GM12878 (cell line): ENCODE results near the gene TMEM19. TPM values are rescaled to one million over a fixed set of nuclear protein-coding genes. Genes with fewer than 3 reads are reported as not detected.

Experiments used
- ATAC-seq: fragments of 200-7000 bp; cut with Tn5 transposase; 3 replicates; pipeline ENCODE4 v1.9.1; 2020; ENCODE audit warnings: mild to moderate bottlenecking, moderate library complexity
- BruUV-seq: library from RNA; stranded (reverse); fragments of 400-500 nt; replicated peaks from 2 replicates; lab custom pipeline; 2021; lab: Mats Ljungman, UMichigan
- CTCF ChIA-PET: fragments of 300-600 bp; sonication (Branson Sonifier 250); formaldehyde crosslinking; extraction: SDS; loops from one replicate; lab custom pipeline; 2021; ENCODE audit warnings: inconsistent platforms; lab: Yijun Ruan, JAX
- POLR2A ChIA-PET: fragments of 350-600 bp; formaldehyde crosslinking; extraction: SDS; loops from one replicate; lab custom pipeline; 2021; ENCODE audit warnings: inconsistent platforms; lab: Charles Lee
- RAD21 ChIA-PET: fragments of 300-600 bp; sonication (Branson Sonifier 250); formaldehyde crosslinking; loops from one replicate; lab custom pipeline; 2023; ENCODE audit warnings: antibody characterized with exemption; ENCODE audit not compliant: unreplicated experiment; lab: Charles Lee
- SMC1A ChIA-PET: fragments of 300-600 bp; sonication (Branson Sonifier 250); formaldehyde crosslinking; loops from one replicate; lab custom pipeline; 2023; ENCODE audit not compliant: unreplicated experiment, uncharacterized antibody; lab: Charles Lee
- DNase-seq: peaks from one replicate; pipeline ENCODE4 v3.0.0-alpha.2; 2011; ENCODE audit warnings: low read depth, low spot score
- FAIRE-seq: peaks from 3 replicates; lab custom pipeline; 2011; peaks lifted over from hg19 to GRCh38; lab: Jason Lieb, UNC
- H2AFZ ChIP-seq: 2 replicates; pipeline ENCODE4 v1.6.0; 2011; ENCODE audit warnings: low read depth, low read length, control low read depth; ENCODE audit not compliant: control insufficient read depth
- H3K27ac ChIP-seq: 2 replicates; pipeline ENCODE4 v1.5.1; 2011; ENCODE audit warnings: control low read depth; ENCODE audit not compliant: control insufficient read depth, insufficient read depth
- H3K27me3 ChIP-seq, 2 experiments: replicated peaks in 1 of 2; 2 replicates each; pipeline versions ENCODE4 v1.6.0 to v1.6.1; 2011; ENCODE audit warnings: low read length in 1 of 2; ENCODE audit not compliant: control insufficient read depth in 2 of 2, insufficient read depth in 2 of 2
- H3K36me3 ChIP-seq, 2 experiments: 2 replicates each; pipeline ENCODE4 v1.5.1; 2011; ENCODE audit warnings: low read length in 1 of 2; ENCODE audit not compliant: control insufficient read depth in 2 of 2, insufficient read depth in 2 of 2
- H3K4me1 ChIP-seq: 2 replicates; pipeline ENCODE4 v1.6.1; 2011; ENCODE audit warnings: mild to moderate bottlenecking, low read length, moderate library complexity, mixed read lengths; ENCODE audit not compliant: control insufficient read depth, insufficient read depth
- H3K4me2 ChIP-seq: 2 replicates; pipeline ENCODE4 v1.6.0; 2011; ENCODE audit warnings: control low read depth; ENCODE audit not compliant: control insufficient read depth, insufficient read depth
- H3K4me3 ChIP-seq: fragments of 200-600 bp; sonication (generic); 2 replicates; pipeline ENCODE4 v1.5.1; 2016
- H3K79me2 ChIP-seq: 2 replicates; pipeline ENCODE4 v1.6.0; 2011; ENCODE audit warnings: low read length; ENCODE audit not compliant: control insufficient read depth, insufficient read depth
- H3K9ac ChIP-seq: 2 replicates; pipeline ENCODE4 v1.8.0; 2011; ENCODE audit warnings: low read length, control low read depth, mixed read lengths; ENCODE audit not compliant: control insufficient read depth, insufficient read depth
- H3K9me3 ChIP-seq: replicated peaks from 3 replicates; pipeline ENCODE4 v1.5.1; 2011; ENCODE audit warnings: mild to moderate bottlenecking, low read length; ENCODE audit not compliant: control insufficient read depth, insufficient read depth
- H4K20me1 ChIP-seq: 2 replicates; pipeline ENCODE4 v1.6.0; 2011; ENCODE audit not compliant: control insufficient read depth, insufficient read depth
- JUNB ChIP-seq: IDR thresholded peaks from 2 replicates; pipeline ENCODE4 v1.6.1; 2016; ENCODE audit warnings: antibody characterized with exemption, mild to moderate bottlenecking
- NR2C1 ChIP-seq: fragments of 450-650 bp; IDR thresholded peaks from 2 replicates; pipeline ENCODE4 v1.6.1; 2017; ENCODE audit warnings: antibody characterized with exemption, mild to moderate bottlenecking, moderate library complexity
- SREBF1 ChIP-seq: IDR thresholded peaks from 2 replicates; pipeline ENCODE4 v1.6.1; 2012; ENCODE audit warnings: mild to moderate bottlenecking, low read length
- SUZ12 ChIP-seq: fragments of 200-600 bp; sonication (generic); IDR thresholded peaks from one replicate; pipeline ENCODE4 v1.6.1; 2018; ENCODE audit warnings: antibody characterized with exemption, mild to moderate bottlenecking; ENCODE audit not compliant: unreplicated experiment
- ZBED1 ChIP-seq: IDR thresholded peaks from 2 replicates; pipeline ENCODE4 v1.6.1; 2016; ENCODE audit warnings: borderline replicate concordance
- WGBS: methylation state at CpG from one replicate; pipeline ENCODE4 v1.1.6; 2016; ENCODE audit warnings: low lambda C conversion rate; ENCODE audit not compliant: insufficient replicate concordance, insufficient coverage; ENCODE audit errors: missing lambda C conversion rate; 5-methylcytosine and 5-hydroxymethylcytosine counted together
- in situ Hi-C: fragments of 300-500 bp; cut with MboI; formaldehyde crosslinking; loops from 9 replicates; pipeline ENCODE4 v1.14.3; 2018; ENCODE audit warnings: mixed read lengths
- intact Hi-C: fragments of 100-400 bp; cut with micrococcal nuclease; formaldehyde crosslinking; loops from one replicate; pipeline ENCODE4 v1.14.2; 2022; ENCODE audit not compliant: unreplicated experiment
- polyA plus RNA-seq, 11 experiments: library from polyadenylated mRNA; depleted of rRNA in 4 of 11; unstranded in 6 of 11; stranded (reverse) in 5 of 11; fragments of >200 nt; fragmentation: Nextera tagmentation in 4 of 11; fragmentation: Illumina TruSeq in 1 of 11; extraction: Ambion mirVana in 4 of 11; extraction: Trizol in 1 of 11; gene quantifications; 1 replicate in 1 of 11; 2 replicates in 10 of 11; pipeline versions ENCODE4 v1.2.1 to v1.2.3, GENCODE V29; 2011 to 2016; ENCODE audit warnings: inconsistent platforms in 2 of 11, missing spikeins in 2 of 11, low read depth in 1 of 11
- total RNA-seq, 4 experiments: library from RNA; depleted of rRNA in 3 of 4; stranded (reverse); fragments of >200 nt in 3 of 4; fragmentation: Illumina TruSeq in 1 of 4; extraction: Trizol in 1 of 4; gene quantifications; 2 replicates each; pipeline versions ENCODE4 v1.2.1 to v1.2.3, GENCODE V29; 2013 to 2021

TMEM19 gene
- total and polyA plus RNA-seq, 10 of the 15 experiments (the other 5 are each of a cell fraction or from before 2014, with no cell fraction given) = 26.7 to 54.9 (median 39.3) TPM

- in situ Hi-C loops = no loop called here
- ChIA-PET POLR2A (no interaction called here), CTCF (interaction anchor here (2.0 kb wide), 2 partner anchors 19 to 106 kb away, joined by 6 to 8 read pairs; no protein-coding TSS in a partner anchor), RAD21 (no interaction called here), SMC1A (interaction anchor here (0.6 to 1.7 kb wide), 2 partner anchors 45 to 106 kb away, joined by 3 to 5 read pairs; no protein-coding TSS in a partner anchor)
- 71% methylated on average over 2 of the region's 2 CpGs for WGBS
- TF ChIP-seq NR2C1 (no peak), SUZ12 (no peak), SREBF1 (no peak), ZBED1 (no peak)
- no peak for ATAC-seq
- no peak overlapping the region for H3K4me3 ChIP-seq
- H3K9ac ChIP-seq = no peak overlapping the region
- H4K20me1 ChIP-seq = no peaks in the 10 kb centered on the region
- H3K4me1 ChIP-seq = peaks cover 7% of the 10 kb centered on the region
- no TSS peak for BruUV-seq
- DNase-seq = no peak
- intact Hi-C loops = no loop called here
- H2AFZ ChIP-seq = no peak overlapping the region
- H3K27me3 ChIP-seq = no peaks in the 10 kb centered on the region
- H3K4me2 ChIP-seq = no peak overlapping the region
- H3K36me3 ChIP-seq = peaks cover 5 to 31% of the 10 kb centered on the region in 2 experiments
- no peaks in the 10 kb centered on the region; the same call in none of the 2 replicates for H3K79me2 ChIP-seq
- no peaks in the 10 kb centered on the region for H3K9me3 ChIP-seq
- no peak for FAIRE-seq
- H3K27ac ChIP-seq = no peak overlapping the region
These were observed 44.5 kb upstream of the TMEM19 start for GRCh38 chr12:71641390-71641789.

GRCh38 chr12:71642264-71642663, 43.6 kb upstream of the TMEM19 start:
- peaks cover 5 to 29% of the 10 kb centered on the region in 2 experiments for H3K36me3 ChIP-seq
- no peak overlapping the region for H2AFZ ChIP-seq
- intact Hi-C loops (no loop called here), in situ Hi-C loops (no loop called here)
- no peak overlapping the region for H3K4me3 ChIP-seq
- H3K79me2 ChIP-seq = no peaks in the 10 kb centered on the region; the same call in none of the 2 replicates
- ATAC-seq (peak; percentile 44), FAIRE-seq (no peak), DNase-seq (no peak)
- RAD21 ChIA-PET = interaction anchor here (0.9 to 1.0 kb wide), 2 partner anchors 105 to 226 kb away, joined by 3 to 6 read pairs; no protein-coding TSS in a partner anchor
- TF ChIP-seq ZBED1 (no peak), JUNB (peak; percentile 21)
- no peak overlapping the region for H3K9ac ChIP-seq
- CTCF ChIA-PET = interaction anchor here (0.9 to 2.0 kb wide), 4 partner anchors 18 to 105 kb away, joined by 3 to 8 read pairs (median 4); partner anchors contain the start of gene THAP2
- H3K9me3 ChIP-seq = no peaks in the 10 kb centered on the region; the same call in 2 of the 3 replicates
- no peak overlapping the region for H3K27ac ChIP-seq
- POLR2A ChIA-PET = interaction anchor here (0.6 to 0.9 kb wide), 2 partner anchors 21 to 110 kb away, joined by 3 read pairs; no protein-coding TSS in a partner anchor
- no peaks in the 10 kb centered on the region for H3K27me3 ChIP-seq
- H3K4me2 ChIP-seq = no peak overlapping the region; the same call in 1 of the 2 replicates
- BruUV-seq = no TSS peak
- H4K20me1 ChIP-seq = no peaks in the 10 kb centered on the region
- SMC1A ChIA-PET = interaction anchor here (0.6 to 1.7 kb wide), 5 partner anchors 9 to 278 kb away, joined by 3 to 15 read pairs (median 5); no protein-coding TSS in a partner anchor
- 52% methylated on average over 2 of the region's 2 CpGs for WGBS
- peaks cover 7% of the 10 kb centered on the region for H3K4me1 ChIP-seq
